Keratinocyte (primary cell): ENCODE measurements around the gene DOCK7. TPM values are rescaled to one million over a fixed set of nuclear protein-coding genes. Genes with fewer than 3 reads are reported as not detected.

ENCODE experiments used
- DNase-seq: peaks from one replicate; pipeline ENCODE4 v3.0.0-alpha.2; 2011; ENCODE audit warnings: low read depth, missing footprints, low spot score
- FAIRE-seq: peaks from 2 replicates; lab custom pipeline; 2011; peaks lifted over from hg19 to GRCh38; lab: Jason Lieb, UNC
- H2AFZ ChIP-seq: 2 replicates; pipeline ENCODE4 v1.6.0; 2012; ENCODE audit warnings: low read length, control low read depth, inconsistent platforms; ENCODE audit not compliant: control insufficient read depth
- H3K27ac ChIP-seq: 2 replicates; pipeline ENCODE4 v1.5.1; 2011; ENCODE audit warnings: low read length; ENCODE audit not compliant: control insufficient read depth, insufficient read depth
- H3K27me3 ChIP-seq: 3 replicates; pipeline ENCODE4 v1.6.0; 2011; ENCODE audit warnings: low read length; ENCODE audit not compliant: control insufficient read depth, insufficient read depth; ENCODE audit errors: extremely low read depth
- H3K36me3 ChIP-seq, 2 experiments: 2 replicates in 1 of 2; 3 replicates in 1 of 2; pipeline ENCODE4 v1.5.1; 2011; ENCODE audit warnings: low read length in 2 of 2, mild to moderate bottlenecking in 1 of 2; ENCODE audit not compliant: control insufficient read depth in 2 of 2, insufficient read depth in 2 of 2; ENCODE audit errors: extremely low read depth in 1 of 2
- H3K4me1 ChIP-seq: 3 replicates; pipeline ENCODE4 v1.5.1; 2011; ENCODE audit warnings: low read length; ENCODE audit not compliant: control insufficient read depth, insufficient read depth; ENCODE audit errors: extremely low read depth
- H3K4me2 ChIP-seq: 3 replicates; pipeline ENCODE4 v1.6.0; 2011; ENCODE audit warnings: low read depth, low read length; ENCODE audit not compliant: control insufficient read depth, insufficient read depth; ENCODE audit errors: extremely low read depth
- H3K4me3 ChIP-seq, 3 experiments: fragments of 200-600 bp in 1 of 3; sonication (generic) in 1 of 3; 2 replicates in 2 of 3; 3 replicates in 1 of 3; pipeline ENCODE4 v1.5.1; 2011 to 2016; ENCODE audit warnings: low read length in 3 of 3, mild to moderate bottlenecking in 3 of 3, control low read depth in 2 of 3, inconsistent platforms in 1 of 3, low read depth in 1 of 3, mixed read lengths in 1 of 3, mixed run types in 1 of 3, moderate library complexity in 1 of 3; ENCODE audit not compliant: control insufficient read depth in 2 of 3, insufficient read depth in 2 of 3; ENCODE audit errors: extremely low read depth in 1 of 3
- H3K79me2 ChIP-seq: 2 replicates; pipeline ENCODE4 v1.6.0; 2012; ENCODE audit warnings: low read length; ENCODE audit not compliant: control insufficient read depth, insufficient read depth
- H3K9ac ChIP-seq: 3 replicates; pipeline ENCODE4 v1.6.0; 2011; ENCODE audit warnings: low read length; ENCODE audit not compliant: control insufficient read depth, insufficient read depth; ENCODE audit errors: extremely low read depth
- H3K9me1 ChIP-seq: 3 replicates; pipeline ENCODE4 v1.6.0; 2011; ENCODE audit warnings: low read length; ENCODE audit not compliant: control insufficient read depth, insufficient read depth; ENCODE audit errors: extremely low read depth
- H3K9me3 ChIP-seq: 2 replicates; pipeline ENCODE4 v1.5.1; 2012; ENCODE audit warnings: low read depth, low read length; ENCODE audit not compliant: control insufficient read depth
- H4K20me1 ChIP-seq: 3 replicates; pipeline ENCODE4 v1.6.0; 2011; ENCODE audit warnings: low read length; ENCODE audit not compliant: control insufficient read depth, insufficient read depth; ENCODE audit errors: extremely low read depth
- EZH2 ChIP-seq: IDR thresholded peaks from one replicate; pipeline ENCODE4 v1.6.1; 2012; ENCODE audit warnings: inconsistent platforms, mild to moderate bottlenecking, low read length, moderate library complexity
- dilution Hi-C: fragments of 300-500 bp; cut with MboI; formaldehyde crosslinking; loops from one replicate; pipeline ENCODE4 v1.7.0; 2020; ENCODE audit warnings: low sequenced_read_pairs; ENCODE audit not compliant: extremely low pct_ligation_motif_present
- polyA plus RNA-seq, 5 experiments: library from polyadenylated mRNA; depleted of rRNA in 3 of 5; stranded (reverse) in 3 of 5; stranded (forward) in 1 of 5; unstranded in 1 of 5; fragments of >200 nt; gene quantifications; 1 replicate in 1 of 5; 2 replicates in 3 of 5; 3 replicates in 1 of 5; pipeline versions ENCODE4 v1.2.1 to v1.2.3, GENCODE V29; 2011 to 2012; ENCODE audit warnings: missing spikeins in 2 of 5, low read depth in 1 of 5, low replicate concordance in 1 of 5
- TF ChIP-seq, protein P1 (sequence below), 3 experiments: IDR thresholded peaks in 1 of 3; conservative IDR thresholded peaks in 1 of 3; optimal IDR thresholded peaks in 1 of 3; 2 replicates in 2 of 3; 3 replicates in 1 of 3; pipeline versions ENCODE3 to v1.5.1; 2011; ENCODE audit warnings: low read length in 3 of 3, mild to moderate bottlenecking in 3 of 3, moderate library complexity in 2 of 3, control low read depth in 1 of 3, inconsistent platforms in 1 of 3; ENCODE audit not compliant: insufficient read depth in 2 of 3; ENCODE audit errors: extremely low read depth in 1 of 3

The DOCK7 gene
- polyA plus RNA-seq, 1 donor (not counting 4 experiments of a cell fraction or from before 2014, with no cell fraction given), result 66.9 TPM

DNA sequence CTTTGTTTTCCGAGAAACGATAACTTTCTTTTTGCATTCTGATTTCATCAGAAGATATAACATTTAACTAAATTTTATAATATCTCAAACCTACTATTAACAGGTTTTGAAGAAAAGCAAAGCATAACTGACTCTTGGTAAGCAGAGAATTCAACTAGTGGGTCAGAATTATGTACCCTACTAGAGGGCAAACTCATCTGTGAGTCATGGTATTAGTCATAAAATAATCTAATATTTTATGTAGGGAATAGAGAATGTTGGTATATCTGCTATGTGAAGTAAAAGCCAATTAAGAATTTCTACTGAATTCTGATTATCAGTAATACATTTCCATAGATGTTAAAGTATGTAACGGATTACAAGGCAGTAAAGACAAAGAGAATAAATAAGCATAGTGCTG, 194.5 kb downstream of the DOCK7 start:
- Histone ChIP-seq H3K27me3 (no peaks in the 10 kb centered on the region), H3K79me2 (no peaks in the 10 kb centered on the region), H3K4me2 (no peak overlapping the region), H2AFZ (no peak overlapping the region), H3K4me3 (no peak overlapping the region), H3K9me3 (no peaks in the 10 kb centered on the region), H3K36me3 (peaks cover 3 to 9% of the 10 kb centered on the region in 2 experiments), H4K20me1 (no peaks in the 10 kb centered on the region), H3K4me1 (peaks cover 4% of the 10 kb centered on the region), H3K9me1 (no peaks in the 10 kb centered on the region), H3K9ac (no peak overlapping the region), H3K27ac (no peak overlapping the region)
- no peak for FAIRE-seq
- no peak for DNase-seq
- TF ChIP-seq EZH2, result no peak
- TF ChIP-seq, protein P1, sequence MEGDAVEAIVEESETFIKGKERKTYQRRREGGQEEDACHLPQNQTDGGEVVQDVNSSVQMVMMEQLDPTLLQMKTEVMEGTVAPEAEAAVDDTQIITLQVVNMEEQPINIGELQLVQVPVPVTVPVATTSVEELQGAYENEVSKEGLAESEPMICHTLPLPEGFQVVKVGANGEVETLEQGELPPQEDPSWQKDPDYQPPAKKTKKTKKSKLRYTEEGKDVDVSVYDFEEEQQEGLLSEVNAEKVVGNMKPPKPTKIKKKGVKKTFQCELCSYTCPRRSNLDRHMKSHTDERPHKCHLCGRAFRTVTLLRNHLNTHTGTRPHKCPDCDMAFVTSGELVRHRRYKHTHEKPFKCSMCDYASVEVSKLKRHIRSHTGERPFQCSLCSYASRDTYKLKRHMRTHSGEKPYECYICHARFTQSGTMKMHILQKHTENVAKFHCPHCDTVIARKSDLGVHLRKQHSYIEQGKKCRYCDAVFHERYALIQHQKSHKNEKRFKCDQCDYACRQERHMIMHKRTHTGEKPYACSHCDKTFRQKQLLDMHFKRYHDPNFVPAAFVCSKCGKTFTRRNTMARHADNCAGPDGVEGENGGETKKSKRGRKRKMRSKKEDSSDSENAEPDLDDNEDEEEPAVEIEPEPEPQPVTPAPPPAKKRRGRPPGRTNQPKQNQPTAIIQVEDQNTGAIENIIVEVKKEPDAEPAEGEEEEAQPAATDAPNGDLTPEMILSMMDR (optimal IDR thresholded peaks at IDR 0.05 in 1 of 3, IDR thresholded peaks at IDR 0.05 in 1 of 3, conservative IDR thresholded peaks at IDR 0.05 in 1 of 3; ENCODE audit: extremely low read depth in 1 of 3, insufficient read depth in 2 of 3, low read length in 3 of 3), result no peak
- dilution Hi-C loops, result no loop called here

DNA sequence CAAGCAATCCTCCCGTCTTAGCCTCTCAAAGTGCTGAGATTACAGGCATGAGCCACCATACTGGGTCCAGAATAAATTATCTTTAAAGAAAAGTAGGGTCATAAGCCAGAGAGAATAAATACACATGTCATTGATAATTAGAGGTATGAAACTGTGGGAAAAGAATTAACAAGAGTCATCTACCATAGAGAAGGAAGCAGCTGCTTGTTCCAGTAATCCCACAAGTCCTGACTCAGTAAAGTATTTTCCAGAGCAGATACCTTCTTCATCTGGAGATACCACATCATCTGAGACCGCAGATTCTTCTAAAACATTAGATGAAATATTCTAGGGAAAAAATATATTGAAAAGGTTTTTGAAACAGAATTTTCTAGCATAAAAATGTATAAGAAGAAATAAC, 195.7 kb downstream of the DOCK7 start:
- no peak for DNase-seq
- dilution Hi-C loops, result no loop called here
- Histone ChIP-seq H3K27me3 (no peaks in the 10 kb centered on the region), H3K4me1 (peaks cover 4% of the 10 kb centered on the region), H3K9me1 (no peaks in the 10 kb centered on the region), H2AFZ (no peak overlapping the region), H3K27ac (no peak overlapping the region), H3K9me3 (no peaks in the 10 kb centered on the region), H3K4me2 (no peak overlapping the region), H3K36me3 (peaks cover 3 to 9% of the 10 kb centered on the region in 2 experiments), H4K20me1 (no peaks in the 10 kb centered on the region), H3K79me2 (no peaks in the 10 kb centered on the region), H3K4me3 (no peak overlapping the region), H3K9ac (no peak overlapping the region)
- FAIRE-seq, result no peak
- TF ChIP-seq, protein P1 (optimal IDR thresholded peaks at IDR 0.05 in 1 of 3, IDR thresholded peaks at IDR 0.05 in 1 of 3, conservative IDR thresholded peaks at IDR 0.05 in 1 of 3; ENCODE audit: extremely low read depth in 1 of 3, insufficient read depth in 2 of 3, low read length in 3 of 3), result no peak
- TF ChIP-seq EZH2, result no peak
